Stimulated activated CD8-positive, alpha-beta memory T cell treated with anti-CD3 and anti-CD28 coated beads, Interleukin-12 subunit alpha, Interleukin-12 subunit beta, amount 100 ng/mL, for 1 hour (primary cell): ENCODE results near the gene LRP1.
A peak's percentile ranks its signal among the peaks of the same experiment; 100 is the strongest.

Experiments used
- DNase-seq: peaks from one replicate; pipeline ENCODE4 v3.0.0-alpha.2; 2020; ENCODE audit warnings: low read depth

The LRP1 gene

DNA sequence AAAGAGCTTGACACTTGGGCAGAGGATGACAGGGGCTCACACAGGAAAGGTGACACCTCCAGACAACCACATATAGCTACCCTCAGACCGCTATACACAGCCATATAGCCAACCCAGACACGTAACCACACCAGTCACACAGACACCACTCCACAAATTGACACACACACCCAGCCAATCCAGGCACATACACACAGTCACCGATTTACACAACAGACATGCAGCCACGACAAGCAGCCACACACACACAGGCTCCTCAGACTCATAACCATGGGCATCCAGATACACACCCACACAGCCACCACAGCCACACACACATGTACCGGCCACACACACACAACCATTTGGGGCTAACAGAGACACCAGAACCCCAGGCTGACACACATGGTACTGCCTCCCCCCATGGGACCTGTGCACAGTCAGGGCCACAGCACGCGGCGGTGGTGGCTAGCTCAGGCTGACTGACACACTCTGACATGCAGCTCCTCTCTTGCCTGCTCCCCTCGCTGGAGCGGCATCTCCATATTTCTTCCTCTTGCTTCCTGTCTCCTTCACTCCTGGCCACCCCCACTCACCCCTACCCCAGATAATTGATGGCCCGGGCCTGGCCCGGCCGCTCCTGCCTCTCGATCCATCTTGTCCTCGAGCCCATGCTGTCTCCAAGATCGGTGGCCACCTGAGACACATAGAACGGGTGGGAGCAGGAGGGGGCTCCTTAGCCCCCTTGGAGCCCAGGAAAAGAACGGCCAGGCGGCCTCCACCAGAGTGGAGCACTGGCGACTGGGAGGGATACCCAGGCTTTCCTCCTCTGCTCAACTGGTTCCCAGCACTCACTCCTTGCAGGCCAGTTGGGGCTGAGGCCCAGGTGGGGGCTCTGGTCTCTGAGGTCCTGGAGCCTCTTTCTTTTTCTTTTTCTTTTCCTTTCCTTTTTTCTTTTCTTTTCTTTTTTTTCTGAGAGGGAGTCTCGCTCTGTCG, 95.2 kb downstream of the LRP1 start:
- DNase-seq, result no peak

DNA sequence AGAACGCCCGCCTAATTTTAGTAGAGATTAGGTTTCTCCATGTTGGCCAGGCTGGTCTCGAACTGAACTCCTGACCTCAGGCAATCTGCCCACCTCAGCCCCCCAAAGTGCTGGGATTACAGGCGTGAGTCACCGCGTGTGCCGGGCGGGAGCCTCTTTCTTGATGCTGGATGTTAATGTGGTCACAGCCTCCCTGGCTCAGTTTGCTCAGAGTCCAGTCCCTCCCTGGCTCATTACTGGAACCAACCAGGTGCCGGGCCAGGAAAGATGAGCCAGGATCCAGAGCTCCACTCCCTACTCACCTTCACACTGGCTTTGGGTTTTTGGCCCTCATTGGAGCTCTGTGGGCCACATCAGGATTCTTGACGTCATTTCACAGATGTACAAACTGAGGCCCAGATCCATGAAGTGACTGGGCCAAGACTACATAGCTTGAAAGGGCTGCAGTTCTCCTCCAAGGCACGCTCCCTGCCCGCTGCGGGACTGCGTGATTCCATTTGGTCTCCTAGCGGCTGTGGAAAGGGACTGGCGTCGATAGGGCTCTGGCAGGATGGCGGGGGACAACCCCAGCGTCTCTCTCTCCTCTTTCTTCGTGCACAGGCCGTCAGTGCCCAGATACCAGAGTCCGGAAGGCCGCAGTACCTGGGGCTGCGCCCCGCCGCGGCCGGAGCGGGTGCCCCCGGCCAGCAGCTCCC, 96.1 kb downstream of the LRP1 start:
- no peak for DNase-seq

DNA sequence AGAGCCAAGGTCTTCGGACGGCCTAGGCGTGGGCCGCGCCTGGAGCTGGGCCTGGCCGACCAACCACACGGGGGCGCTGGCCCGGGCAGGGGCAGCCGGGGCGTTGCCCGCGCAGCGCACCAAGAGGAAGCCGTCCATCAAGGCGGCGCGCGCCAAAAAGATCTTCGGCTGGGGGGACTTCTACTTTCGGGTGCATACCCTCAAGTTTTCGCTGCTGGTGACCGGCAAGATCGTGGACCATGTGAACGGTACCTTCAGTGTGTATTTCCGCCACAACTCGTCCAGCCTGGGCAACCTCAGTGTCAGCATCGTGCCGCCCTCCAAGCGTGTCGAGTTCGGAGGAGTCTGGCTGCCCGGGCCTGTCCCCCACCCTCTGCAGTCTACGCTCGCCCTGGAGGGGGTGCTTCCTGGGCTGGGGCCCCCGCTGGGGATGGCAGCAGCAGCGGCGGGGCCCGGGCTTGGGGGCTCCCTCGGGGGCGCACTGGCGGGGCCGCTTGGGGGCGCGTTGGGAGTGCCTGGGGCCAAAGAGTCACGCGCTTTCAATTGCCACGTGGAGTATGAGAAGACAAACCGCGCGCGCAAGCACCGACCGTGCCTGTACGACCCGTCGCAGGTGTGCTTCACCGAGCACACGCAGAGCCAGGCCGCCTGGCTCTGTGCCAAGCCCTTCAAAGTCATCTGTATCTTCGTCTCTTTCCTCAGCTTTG, 96.8 kb downstream of the LRP1 start:
- no peak for DNase-seq

DNA sequence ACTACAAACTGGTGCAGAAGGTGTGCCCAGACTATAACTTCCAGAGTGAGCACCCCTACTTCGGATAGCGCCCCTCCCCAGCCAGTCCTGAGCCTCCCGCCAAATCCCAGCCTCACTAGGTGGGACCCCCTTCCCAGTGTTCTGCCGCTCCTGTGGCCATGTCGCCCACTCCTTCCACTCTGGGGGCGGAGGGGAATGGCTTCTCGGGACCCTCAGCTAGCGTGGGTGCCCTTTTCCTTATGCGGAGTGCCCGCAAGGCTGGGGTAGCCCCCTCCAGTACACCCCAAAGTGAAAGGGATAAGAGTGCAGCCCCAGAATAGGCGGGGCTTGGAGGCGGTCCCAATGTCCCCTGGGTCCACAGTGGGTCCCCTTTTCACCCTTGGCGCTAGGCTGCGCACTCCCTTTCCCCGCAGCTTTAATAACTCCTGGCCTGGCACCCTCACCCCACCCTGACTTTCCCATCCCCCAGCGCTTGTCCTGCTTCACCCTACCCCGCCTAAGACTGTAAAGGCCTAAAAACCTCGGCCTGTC, 97.5 kb downstream of the LRP1 start:
- no peak for DNase-seq

DNA sequence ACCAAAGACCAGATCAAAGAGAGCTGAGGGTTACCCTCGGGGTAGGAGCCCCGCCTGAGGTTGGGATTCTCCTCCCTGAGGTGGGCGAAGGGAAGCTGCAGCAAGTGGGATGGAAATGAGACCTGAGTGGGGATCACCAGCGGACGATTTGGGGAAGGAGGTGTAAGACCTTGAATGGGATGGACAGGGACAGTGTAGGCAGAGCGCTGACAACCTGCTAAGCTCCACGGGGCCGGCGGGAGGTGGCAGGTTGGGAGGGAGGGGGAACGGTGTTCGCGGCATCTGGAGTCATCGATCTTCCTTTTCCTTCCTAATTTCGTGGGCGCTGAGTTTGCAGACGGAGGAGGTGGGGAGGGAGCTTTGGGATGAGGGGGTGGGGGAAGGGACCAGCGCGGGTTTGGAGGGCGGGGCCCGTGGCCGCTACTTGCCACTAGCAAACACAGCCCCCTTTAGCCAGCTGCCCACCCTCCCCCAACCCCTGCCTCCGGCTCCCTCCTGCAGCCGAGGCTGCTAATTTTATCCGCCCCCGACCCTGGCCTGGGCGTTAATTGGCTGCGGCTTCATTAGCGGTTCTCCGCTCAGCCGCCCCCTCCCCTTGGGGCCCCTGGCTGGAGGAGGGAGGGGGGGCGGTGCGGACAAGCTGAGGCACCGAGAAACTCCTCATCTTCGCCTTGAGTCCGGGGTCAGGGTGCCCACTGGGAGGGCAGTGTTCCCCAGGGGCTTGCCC, 98.5 kb downstream of the LRP1 start:
- DNase-seq, result no peak

DNA sequence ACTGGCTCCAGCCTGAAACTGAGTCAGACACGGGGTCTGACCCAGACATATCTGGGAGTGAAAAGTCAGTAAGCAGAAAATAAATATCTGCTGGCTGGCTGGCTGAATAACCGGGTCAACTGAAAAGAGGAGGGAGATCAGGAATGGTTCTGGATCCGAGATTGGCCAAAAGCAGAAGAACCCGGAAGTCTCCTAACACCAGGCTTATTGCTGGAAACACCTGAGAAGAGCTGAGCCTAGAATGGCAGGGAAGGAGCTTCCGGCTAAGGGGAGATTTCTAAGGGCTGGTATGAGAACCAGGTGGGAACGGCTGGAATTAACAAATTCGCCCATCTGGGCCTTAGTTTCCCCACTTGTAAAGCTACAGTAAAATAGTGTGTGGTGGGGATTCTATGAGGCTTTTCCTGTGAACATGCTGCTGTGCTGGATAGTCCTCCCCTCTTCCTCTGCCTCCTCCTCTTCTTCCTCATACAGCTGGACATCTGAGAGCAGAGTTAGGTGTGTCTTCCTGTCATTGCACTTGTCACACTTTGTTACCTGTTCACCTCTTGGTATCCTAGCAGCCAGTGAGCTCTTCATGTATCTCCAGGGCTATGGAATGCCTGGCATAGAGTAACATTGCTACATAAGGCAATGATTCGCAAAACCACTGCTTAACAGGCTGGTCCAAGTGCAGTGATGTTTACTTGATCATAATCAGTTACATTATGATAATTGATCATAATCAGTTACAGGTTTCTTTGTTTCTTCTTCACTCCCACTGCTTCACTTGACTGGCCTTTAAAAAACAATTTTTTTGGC, 99.2 kb downstream of the LRP1 start:
- no peak for DNase-seq

DNA sequence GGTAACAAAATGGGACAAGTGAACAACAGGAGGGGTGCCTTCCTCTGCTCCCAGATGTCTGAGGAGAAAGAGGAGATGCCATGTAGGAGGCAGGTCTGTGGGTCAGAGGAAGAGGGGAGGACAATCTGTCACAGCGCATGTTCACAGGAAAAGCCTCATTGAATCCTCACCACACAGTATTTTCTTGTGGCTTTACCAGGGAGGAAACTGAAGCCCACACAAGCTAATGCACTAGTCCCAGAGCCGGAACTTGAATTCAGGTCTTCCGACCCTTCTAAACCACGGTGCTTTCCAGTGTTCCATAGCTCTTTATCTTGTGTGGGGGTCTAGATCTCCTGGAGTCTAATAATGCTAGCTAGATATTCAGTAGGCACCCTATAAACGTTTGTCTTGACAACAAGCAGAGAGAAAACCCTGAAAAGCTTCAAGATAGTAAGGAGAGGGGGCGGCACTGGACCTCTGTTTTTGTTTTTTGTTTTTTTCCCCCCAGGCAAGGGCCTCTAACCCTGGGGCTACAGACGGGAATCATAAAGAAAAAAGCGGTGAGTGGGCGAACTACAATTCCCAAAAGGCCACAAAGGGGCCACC, 100.9 kb downstream of the LRP1 start:
- DNase-seq, result no peak

DNA sequence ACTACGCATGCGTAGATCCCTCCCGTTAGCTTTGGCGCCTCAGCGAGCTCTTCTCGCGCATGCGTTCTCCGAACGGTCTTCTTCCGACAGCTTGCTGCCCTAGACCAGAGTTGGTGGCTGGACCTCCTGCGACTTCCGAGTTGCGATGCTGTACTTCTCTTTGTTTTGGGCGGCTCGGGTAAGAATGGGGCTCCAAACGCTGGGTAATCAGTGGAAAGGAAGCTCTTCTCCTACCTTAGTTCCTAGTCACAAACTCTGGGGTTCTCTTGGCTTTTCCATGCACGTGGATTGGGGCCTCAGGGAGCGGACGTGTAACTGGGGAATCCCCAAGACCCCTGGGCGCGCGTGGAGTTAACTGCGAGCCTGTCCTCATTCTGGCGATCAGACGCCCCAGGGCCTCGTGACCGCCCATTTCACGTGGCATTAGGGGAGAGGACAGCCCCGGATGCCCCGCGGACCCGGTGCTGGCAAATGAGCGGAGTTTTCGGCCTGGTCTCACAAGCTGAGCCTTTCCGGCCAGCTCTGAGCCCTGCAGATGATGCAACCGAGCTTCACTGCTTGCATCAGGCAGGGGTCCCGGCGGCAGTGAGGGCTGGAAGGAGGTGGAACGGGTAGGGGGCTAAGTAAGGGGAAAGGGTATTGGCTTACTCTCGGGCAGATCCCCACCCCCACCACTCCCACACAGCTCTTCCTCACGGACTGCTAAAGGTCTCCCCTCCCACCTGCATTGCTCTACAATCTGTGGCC, 101.5 kb downstream of the LRP1 start, which contains the start of gene SHMT2:
Gene SHMT2, plus strand, starts transcription at position 78 of the 747 bp plus-strand sequence. Its CDS starts 68 bp downstream, at position 146.
- DNase-seq, result peak; percentile 91

DNA sequence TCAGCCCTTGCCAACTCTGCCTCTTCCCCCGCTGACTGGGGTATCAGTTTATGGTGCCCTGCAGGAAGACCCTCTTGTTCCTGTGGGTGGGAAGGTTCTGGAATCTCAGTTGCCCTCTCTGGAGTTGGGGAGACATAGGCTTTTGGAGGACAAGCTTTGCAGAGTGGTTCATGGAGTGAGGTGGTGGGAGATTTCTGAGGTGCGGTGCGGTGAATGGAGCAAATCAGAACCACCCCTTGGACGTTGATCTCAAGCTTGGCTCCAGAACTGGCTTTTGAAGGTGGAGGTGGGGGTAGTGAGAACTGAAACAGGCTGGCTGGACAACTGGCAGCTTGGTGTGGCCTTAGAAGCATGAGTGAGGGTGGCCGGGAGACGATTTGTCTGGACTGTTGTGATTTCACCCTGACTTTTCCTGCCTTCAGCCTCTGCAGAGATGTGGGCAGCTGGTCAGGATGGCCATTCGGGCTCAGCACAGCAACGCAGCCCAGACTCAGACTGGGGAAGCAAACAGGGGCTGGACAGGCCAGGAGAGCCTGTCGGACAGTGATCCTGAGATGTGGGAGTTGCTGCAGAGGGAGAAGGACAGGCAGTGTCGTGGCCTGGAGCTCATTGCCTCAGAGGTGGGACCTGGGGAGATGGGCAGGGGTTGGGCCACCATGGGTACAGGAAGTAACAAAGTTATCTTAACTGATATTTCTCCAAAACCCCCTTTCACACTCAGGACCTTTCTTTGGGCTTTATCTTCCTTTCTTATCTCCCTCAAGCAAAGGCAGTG, 102.3 kb downstream of the LRP1 start:
- no peak for DNase-seq

DNA sequence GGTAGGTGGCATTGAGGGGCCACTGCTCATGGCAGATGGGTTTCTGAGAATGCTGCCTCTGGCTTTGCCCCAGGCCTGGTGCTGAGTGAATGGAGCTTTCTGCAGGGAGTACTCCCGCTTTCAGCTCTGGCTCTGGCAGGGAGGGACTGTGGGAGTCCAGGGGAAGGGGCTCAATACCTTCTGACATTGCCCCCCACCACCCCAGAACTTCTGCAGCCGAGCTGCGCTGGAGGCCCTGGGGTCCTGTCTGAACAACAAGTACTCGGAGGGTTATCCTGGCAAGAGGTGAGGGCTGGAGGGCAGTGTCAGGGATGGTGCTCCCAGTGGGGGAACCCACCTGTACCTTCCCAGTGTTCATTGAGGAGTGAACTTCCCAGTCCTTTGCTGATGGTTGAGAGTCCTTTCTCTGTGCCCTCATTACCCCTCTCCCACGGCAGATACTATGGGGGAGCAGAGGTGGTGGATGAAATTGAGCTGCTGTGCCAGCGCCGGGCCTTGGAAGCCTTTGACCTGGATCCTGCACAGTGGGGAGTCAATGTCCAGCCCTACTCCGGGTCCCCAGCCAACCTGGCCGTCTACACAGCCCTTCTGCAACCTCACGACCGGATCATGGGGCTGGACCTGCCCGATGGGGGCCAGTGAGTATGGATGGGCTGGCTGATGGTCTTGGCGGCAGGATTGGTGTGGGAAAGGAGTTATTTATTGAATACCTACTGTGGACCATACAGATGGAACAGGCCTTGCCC, 103.2 kb downstream of the LRP1 start:
- DNase-seq, result no peak

DNA sequence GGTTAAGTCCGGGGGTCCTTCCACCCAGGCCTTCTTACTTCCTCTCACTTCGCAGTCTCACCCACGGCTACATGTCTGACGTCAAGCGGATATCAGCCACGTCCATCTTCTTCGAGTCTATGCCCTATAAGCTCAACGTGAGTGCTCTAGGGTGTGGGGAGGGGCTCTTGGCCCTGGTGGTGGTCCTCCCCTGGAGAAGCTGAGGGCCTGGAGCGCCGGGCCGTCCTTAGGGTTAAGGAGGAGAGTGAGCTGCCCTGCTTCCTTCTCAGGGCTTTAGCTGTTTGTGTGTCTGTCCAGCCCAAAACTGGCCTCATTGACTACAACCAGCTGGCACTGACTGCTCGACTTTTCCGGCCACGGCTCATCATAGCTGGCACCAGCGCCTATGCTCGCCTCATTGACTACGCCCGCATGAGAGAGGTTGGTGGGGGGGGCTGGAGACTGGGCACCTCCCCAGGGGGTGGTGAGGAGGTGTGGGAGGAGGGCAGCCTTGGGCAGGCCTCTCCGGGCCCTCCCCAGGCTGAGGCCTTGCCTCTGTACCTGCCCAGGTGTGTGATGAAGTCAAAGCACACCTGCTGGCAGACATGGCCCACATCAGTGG, 104.0 kb downstream of the LRP1 start:
- DNase-seq, result no peak

DNA sequence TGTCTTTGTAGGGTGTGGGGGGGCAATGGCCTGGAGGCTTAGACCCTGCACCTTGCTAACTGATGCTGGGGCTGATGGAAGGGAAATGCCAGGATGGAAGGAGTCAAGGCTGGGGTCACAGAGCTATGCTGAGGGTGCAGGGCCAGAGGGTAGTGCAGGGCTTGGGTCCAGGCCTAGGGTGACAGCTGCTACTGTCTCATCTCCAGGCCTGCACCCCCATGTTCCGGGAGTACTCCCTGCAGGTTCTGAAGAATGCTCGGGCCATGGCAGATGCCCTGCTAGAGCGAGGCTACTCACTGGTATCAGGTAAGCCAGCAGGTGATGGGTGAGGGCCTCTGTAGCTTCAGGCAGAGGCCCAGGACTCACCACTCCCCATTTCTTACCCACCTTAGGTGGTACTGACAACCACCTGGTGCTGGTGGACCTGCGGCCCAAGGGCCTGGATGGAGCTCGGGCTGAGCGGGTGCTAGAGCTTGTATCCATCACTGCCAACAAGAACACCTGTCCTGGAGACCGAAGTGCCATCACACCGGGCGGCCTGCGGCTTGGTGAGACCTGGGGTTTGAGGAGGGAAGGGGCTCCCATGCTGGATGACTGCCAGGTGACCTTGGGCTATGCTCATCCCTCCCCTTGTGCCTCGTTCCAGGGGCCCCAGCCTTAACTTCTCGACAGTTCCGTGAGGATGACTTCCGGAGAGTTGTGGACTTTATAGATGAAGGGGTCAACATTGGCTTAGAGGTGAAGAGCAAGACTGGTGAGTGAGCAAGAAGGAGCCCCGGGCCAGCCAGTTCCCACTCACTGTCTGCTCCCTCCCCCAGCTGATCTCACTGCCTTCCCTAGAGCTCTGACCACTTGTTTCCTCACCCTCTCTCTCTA, 105.3 kb downstream of the LRP1 start:
- no peak for DNase-seq

DNA sequence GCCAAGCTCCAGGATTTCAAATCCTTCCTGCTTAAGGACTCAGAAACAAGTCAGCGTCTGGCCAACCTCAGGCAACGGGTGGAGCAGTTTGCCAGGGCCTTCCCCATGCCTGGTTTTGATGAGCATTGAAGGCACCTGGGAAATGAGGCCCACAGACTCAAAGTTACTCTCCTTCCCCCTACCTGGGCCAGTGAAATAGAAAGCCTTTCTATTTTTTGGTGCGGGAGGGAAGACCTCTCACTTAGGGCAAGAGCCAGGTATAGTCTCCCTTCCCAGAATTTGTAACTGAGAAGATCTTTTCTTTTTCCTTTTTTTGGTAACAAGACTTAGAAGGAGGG, 105.9 kb downstream of the LRP1 start:
- DNase-seq, result no peak

DNA sequence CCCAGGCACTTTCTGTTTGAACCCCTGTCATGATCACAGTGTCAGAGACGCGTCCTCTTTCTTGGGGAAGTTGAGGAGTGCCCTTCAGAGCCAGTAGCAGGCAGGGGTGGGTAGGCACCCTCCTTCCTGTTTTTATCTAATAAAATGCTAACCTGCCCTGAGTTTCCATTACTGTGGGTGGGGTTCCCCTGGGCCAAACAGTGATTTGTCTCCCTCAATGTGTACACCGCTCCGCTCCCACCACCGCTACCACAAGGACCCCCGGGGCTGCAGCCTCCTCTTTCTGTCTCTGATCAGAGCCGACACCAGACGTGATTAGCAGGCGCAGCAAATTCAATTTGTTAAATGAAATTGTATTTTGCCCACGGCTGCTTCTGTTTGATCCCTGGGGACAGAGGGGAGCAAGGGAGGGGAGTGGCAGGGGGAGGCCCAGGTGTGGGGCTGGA, 106.3 kb downstream of the LRP1 start:
- no peak for DNase-seq

DNA sequence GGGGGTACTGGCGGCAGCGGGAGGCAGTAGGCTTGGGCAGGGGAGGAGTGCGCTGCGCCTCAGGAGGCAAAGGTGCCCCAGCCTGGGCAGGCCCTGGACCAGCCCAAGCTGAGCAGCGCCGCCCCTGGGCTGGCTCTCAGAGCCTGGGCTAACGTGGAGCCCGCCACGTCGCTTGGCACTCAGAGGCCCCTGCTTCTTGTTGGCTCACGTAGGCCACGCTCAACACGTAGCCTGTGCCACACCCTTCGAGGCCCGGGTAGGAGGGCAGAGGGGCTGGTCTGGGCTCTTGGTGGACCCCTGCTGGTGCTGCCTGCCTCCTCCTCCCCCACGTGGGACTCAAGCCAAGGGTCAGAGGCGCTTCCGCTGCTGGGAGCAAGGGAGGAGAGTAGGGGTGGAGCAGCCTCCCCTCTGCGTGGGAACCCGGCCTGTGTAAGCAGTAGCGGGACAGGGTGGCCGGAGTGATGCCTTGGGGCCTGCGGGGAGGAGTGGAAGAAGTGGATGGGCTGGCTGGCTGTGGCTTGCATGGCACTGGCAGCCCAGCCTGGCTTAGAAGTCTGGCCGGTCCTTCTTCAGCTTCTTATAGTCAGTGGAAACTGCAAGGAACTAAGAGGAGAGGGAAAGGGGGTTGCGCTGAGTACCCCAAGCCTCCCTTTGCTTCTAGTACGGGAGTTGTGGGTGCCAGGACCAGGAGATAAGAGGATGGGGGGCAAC, 106.9 kb downstream of the LRP1 start:
- no peak for DNase-seq

DNA sequence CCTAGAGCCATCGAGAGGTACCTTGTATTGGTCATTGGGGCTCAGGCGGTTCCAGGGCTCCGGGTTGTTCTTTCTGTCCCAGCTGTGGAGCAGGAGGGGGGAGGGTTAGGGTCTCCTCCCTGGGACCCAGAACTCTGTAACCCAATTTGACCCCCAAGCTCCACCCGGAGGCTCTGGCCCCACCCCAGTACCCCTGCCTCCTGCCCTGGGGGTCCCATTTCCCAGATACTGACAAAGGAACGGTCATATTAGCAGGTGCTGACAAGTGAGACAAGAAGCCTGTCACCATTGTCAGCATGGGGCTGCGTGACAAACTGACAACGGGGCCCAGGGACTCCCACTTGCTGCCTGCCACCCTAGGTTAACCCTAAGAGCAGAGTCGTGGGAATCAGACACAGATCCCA, 107.4 kb downstream of the LRP1 start:
- no peak for DNase-seq
